ENCODE data around the gene LMO1.

The LMO1 gene

GRCh38 chr11:8273287-8273686 lies 9.6 kb upstream of the LMO1 start:
- no peaks in the 10 kb centered on the region; the same call in none of the 2 replicates for H3K4me1 ChIP-seq (ENCODE audit: control insufficient read depth, insufficient read depth, low read length)
- H3K4me3 ChIP-seq (ENCODE audit: low read depth, low read length): no peak overlapping the region
- H3K9ac ChIP-seq (ENCODE audit: low read depth, low read length): no peak overlapping the region
- no peaks in the 10 kb centered on the region for H3K9me3 ChIP-seq (ENCODE audit: control insufficient read depth, insufficient read depth, low read length)
- H3K36me3 ChIP-seq (ENCODE audit: control insufficient read depth, insufficient read depth, low read length): no peaks in the 10 kb centered on the region
- no peak overlapping the region for H3K27ac ChIP-seq (ENCODE audit: low read depth, low read length)
- H3K27me3 ChIP-seq (ENCODE audit: control insufficient read depth, insufficient read depth, low read length): peaks cover 41% of the 10 kb centered on the region

GRCh38 chr11:8271106-8271886 lies 7.6 kb upstream of the LMO1 start:
- no peak overlapping the region for H3K27ac ChIP-seq (ENCODE audit: low read depth, low read length)
- H3K27me3 ChIP-seq (ENCODE audit: control insufficient read depth, insufficient read depth, low read length): peaks cover 55% of the 10 kb centered on the region
- H3K4me3 ChIP-seq (ENCODE audit: low read depth, low read length): no peak overlapping the region
- H3K9me3 ChIP-seq (ENCODE audit: control insufficient read depth, insufficient read depth, low read length): no peaks in the 10 kb centered on the region
- H3K36me3 ChIP-seq (ENCODE audit: control insufficient read depth, insufficient read depth, low read length): no peaks in the 10 kb centered on the region
- peaks cover 5% of the 10 kb centered on the region for H3K4me1 ChIP-seq (ENCODE audit: control insufficient read depth, insufficient read depth, low read length)
- H3K9ac ChIP-seq (ENCODE audit: low read depth, low read length): no peak overlapping the region

GRCh38 chr11:8269636-8270035 lies 6.0 kb upstream of the LMO1 start:
- Histone ChIP-seq H3K9ac (ENCODE audit: low read depth, low read length) (no peak overlapping the region), H3K36me3 (ENCODE audit: control insufficient read depth, insufficient read depth, low read length) (no peaks in the 10 kb centered on the region), H3K27ac (ENCODE audit: low read depth, low read length) (no peak overlapping the region), H3K4me1 (ENCODE audit: control insufficient read depth, insufficient read depth, low read length) (peaks cover 5% of the 10 kb centered on the region), H3K4me3 (ENCODE audit: low read depth, low read length) (no peak overlapping the region), H3K9me3 (ENCODE audit: control insufficient read depth, insufficient read depth, low read length) (no peaks in the 10 kb centered on the region), H3K27me3 (ENCODE audit: control insufficient read depth, insufficient read depth, low read length) (peaks cover 71% of the 10 kb centered on the region)

GRCh38 chr11:8268530-8269400 lies 5.1 kb upstream of the LMO1 start:
- Histone ChIP-seq H3K4me3 (ENCODE audit: low read depth, low read length) (peak overlapping the region; percentile 59), H3K9me3 (ENCODE audit: control insufficient read depth, insufficient read depth, low read length) (no peaks in the 10 kb centered on the region), H3K36me3 (ENCODE audit: control insufficient read depth, insufficient read depth, low read length) (no peaks in the 10 kb centered on the region), H3K27ac (ENCODE audit: low read depth, low read length) (no peak overlapping the region), H3K9ac (ENCODE audit: low read depth, low read length) (no peak overlapping the region), H3K4me1 (ENCODE audit: control insufficient read depth, insufficient read depth, low read length) (peaks cover 5% of the 10 kb centered on the region), H3K27me3 (ENCODE audit: control insufficient read depth, insufficient read depth, low read length) (peaks cover 80% of the 10 kb centered on the region)

- no peak overlapping the region for H3K9ac ChIP-seq (ENCODE audit: low read depth, low read length)
- peaks cover 10% of the 10 kb centered on the region for H3K4me1 ChIP-seq (ENCODE audit: control insufficient read depth, insufficient read depth, low read length)
- peaks cover 87% of the 10 kb centered on the region for H3K27me3 ChIP-seq (ENCODE audit: control insufficient read depth, insufficient read depth, low read length)
- no peaks in the 10 kb centered on the region for H3K9me3 ChIP-seq (ENCODE audit: control insufficient read depth, insufficient read depth, low read length)
- H3K27ac ChIP-seq (ENCODE audit: low read depth, low read length): no peak overlapping the region
- H3K36me3 ChIP-seq (ENCODE audit: control insufficient read depth, insufficient read depth, low read length): no peaks in the 10 kb centered on the region
- H3K4me3 ChIP-seq (ENCODE audit: low read depth, low read length): peak overlapping the region; percentile 59
Measured at GRCh38 chr11:8267831-8268529, 4.3 kb upstream of the LMO1 start.

- Histone ChIP-seq H3K9me3 (ENCODE audit: control insufficient read depth, insufficient read depth, low read length) (no peaks in the 10 kb centered on the region), H3K27me3 (ENCODE audit: control insufficient read depth, insufficient read depth, low read length) (peaks cover 94% of the 10 kb centered on the region), H3K36me3 (ENCODE audit: control insufficient read depth, insufficient read depth, low read length) (no peaks in the 10 kb centered on the region), H3K4me1 (ENCODE audit: control insufficient read depth, insufficient read depth, low read length) (peaks cover 11% of the 10 kb centered on the region; the same call in 1 of the 2 replicates), H3K9ac (ENCODE audit: low read depth, low read length) (no peak overlapping the region), H3K4me3 (ENCODE audit: low read depth, low read length) (no peak overlapping the region; the same call in 1 of the 2 replicates), H3K27ac (ENCODE audit: low read depth, low read length) (no peak overlapping the region)
Measured at GRCh38 chr11:8267280-8267679, 3.6 kb upstream of the LMO1 start.

- Histone ChIP-seq H3K4me1 (ENCODE audit: control insufficient read depth, insufficient read depth, low read length) (peaks cover 17% of the 10 kb centered on the region; the same call in 1 of the 2 replicates), H3K9me3 (ENCODE audit: control insufficient read depth, insufficient read depth, low read length) (no peaks in the 10 kb centered on the region), H3K27me3 (ENCODE audit: control insufficient read depth, insufficient read depth, low read length) (peaks cover 99% of the 10 kb centered on the region), H3K9ac (ENCODE audit: low read depth, low read length) (no peak overlapping the region), H3K27ac (ENCODE audit: low read depth, low read length) (no peak overlapping the region), H3K4me3 (ENCODE audit: low read depth, low read length) (no peak overlapping the region), H3K36me3 (ENCODE audit: control insufficient read depth, insufficient read depth, low read length) (no peaks in the 10 kb centered on the region)
Measured at GRCh38 chr11:8266246-8267241, 2.9 kb upstream of the LMO1 start.

GRCh38 chr11:8265681-8266241 lies 2.1 kb upstream of the LMO1 start:
- Histone ChIP-seq H3K4me1 (ENCODE audit: control insufficient read depth, insufficient read depth, low read length) (peaks cover 17% of the 10 kb centered on the region; the same call in 1 of the 2 replicates), H3K27me3 (ENCODE audit: control insufficient read depth, insufficient read depth, low read length) (peaks cover 100% of the 10 kb centered on the region), H3K9me3 (ENCODE audit: control insufficient read depth, insufficient read depth, low read length) (no peaks in the 10 kb centered on the region), H3K27ac (ENCODE audit: low read depth, low read length) (no peak overlapping the region), H3K36me3 (ENCODE audit: control insufficient read depth, insufficient read depth, low read length) (no peaks in the 10 kb centered on the region), H3K4me3 (ENCODE audit: low read depth, low read length) (no peak overlapping the region), H3K9ac (ENCODE audit: low read depth, low read length) (no peak overlapping the region)

- no peaks in the 10 kb centered on the region for H3K9me3 ChIP-seq (ENCODE audit: control insufficient read depth, insufficient read depth, low read length)
- no peak overlapping the region for H3K27ac ChIP-seq (ENCODE audit: low read depth, low read length)
- H3K4me3 ChIP-seq (ENCODE audit: low read depth, low read length): peak overlapping the region; percentile 66
- peaks cover 86% of the 10 kb centered on the region for H3K27me3 ChIP-seq (ENCODE audit: control insufficient read depth, insufficient read depth, low read length)
- no peak overlapping the region for H3K9ac ChIP-seq (ENCODE audit: low read depth, low read length)
- peaks cover 17% of the 10 kb centered on the region; the same call in 1 of the 2 replicates for H3K4me1 ChIP-seq (ENCODE audit: control insufficient read depth, insufficient read depth, low read length)
- no peaks in the 10 kb centered on the region for H3K36me3 ChIP-seq (ENCODE audit: control insufficient read depth, insufficient read depth, low read length)
Measured at GRCh38 chr11:8263109-8263768, 439 bp downstream of the LMO1 start.

Measured in HUES48 (cell line).